ENCODE data around the gene FOXA1. TPM values are rescaled to one million over a fixed set of nuclear protein-coding genes. Genes with fewer than 3 reads are reported as not detected.

The FOXA1 gene
- total and polyA plus RNA-seq, 9 of the 15 experiments (the other 6 are each of a cell fraction or from before 2014, with no cell fraction given) = 0.20 to 3.0 (median 1.3) TPM

GRCh38 chr14:37598747-37599506 is 3.9 kb upstream of the FOXA1 start:
- H3K9me1 ChIP-seq (ENCODE audit: control insufficient read depth, insufficient read depth, low read length) = no peaks in the 10 kb centered on the region
- ChIA-PET POLR2A (no interaction called here), CTCF (ENCODE audit: low intra/inter-chr PET ratio) (no interaction called here)
- FAIRE-seq (no peak), DNase-seq (ENCODE audit: extremely low read depth in 1 of 4, low spot score in 3 of 4) (no peak), ATAC-seq (no peak)
- intact Hi-C loops (cut with micrococcal nuclease) = no loop called here
- no peaks in the 10 kb centered on the region for H3K36me3 ChIP-seq (ENCODE audit: control insufficient read depth, insufficient read depth, low read length)
- in situ Hi-C loops (cut with MboI) = loop anchor here (25.0 kb wide), 1 partner anchor 337 kb away; no protein-coding TSS in a partner anchor
- H3K4me1 ChIP-seq (replicated peaks in 1 of 2; ENCODE audit: control insufficient read depth in 2 of 2, insufficient read depth in 2 of 2, low read length in 2 of 2) = peaks cover 3 to 29% of the 10 kb centered on the region in 2 experiments; a peak in 4 of 5 replicates
- no TSS peak for BruUV-seq (replicated peaks)
- H3K9ac ChIP-seq (ENCODE audit: insufficient read depth in 1 of 2, low read depth in 2 of 2, low read length in 2 of 2) = no peak overlapping the region
- no peaks in the 10 kb centered on the region; the same call in 2 of the 3 replicates for H3K79me2 ChIP-seq (ENCODE audit: control insufficient read depth, insufficient read depth, low read length)
- H3K4me2 ChIP-seq (ENCODE audit: insufficient read depth, low read length) = no peak overlapping the region
- H2AFZ ChIP-seq (ENCODE audit: low read depth, low read length) = no peak overlapping the region
- no peaks in the 10 kb centered on the region; the same call in 1 of the 2 replicates for H3K9me3 ChIP-seq (replicated peaks; ENCODE audit: control insufficient read depth, insufficient read depth, low read depth, low read length)
- H3K4me3 ChIP-seq = no peak overlapping the region
- H3K27me3 ChIP-seq (ENCODE audit: control insufficient read depth in 2 of 2, insufficient read depth in 2 of 2, low read length in 2 of 2) = peaks cover 12 to 31% of the 10 kb centered on the region in 2 experiments; a peak in 4 of 5 replicates
- H3K27ac ChIP-seq (ENCODE audit: extremely low read depth, low read depth, low read length) = no peak overlapping the region
- WGBS (ENCODE audit: insufficient coverage, low coverage, missing lambda C conversion rate) = 59% methylated on average over 19 of the region's 36 CpGs
- H4K20me1 ChIP-seq (replicated peaks; ENCODE audit: control insufficient read depth, insufficient read depth, low read length) = no peaks in the 10 kb centered on the region
- TF ChIP-seq ZNF717 (CRISPR knock-in tag; IDR thresholded peaks at IDR 0.05) (no peak), CXXC5 (CRISPR knock-in tag; IDR thresholded peaks at IDR 0.05) (no peak), BMI1 (IDR thresholded peaks at IDR 0.05; ENCODE audit: low read length) (no peak), E4F1 (CRISPR knock-in tag; IDR thresholded peaks at IDR 0.05; ENCODE audit: borderline replicate concordance) (no peak), KDM1A (IDR thresholded peaks at IDR 0.05) (no peak), RBM22 (IDR thresholded peaks at IDR 0.05; ENCODE audit: low read depth, low read length, poor library complexity, severe bottlenecking) (no peak), MAFF (IDR thresholded peaks at IDR 0.05; ENCODE audit: low read length) (no peak)
- TF ChIP-seq, protein P1, sequence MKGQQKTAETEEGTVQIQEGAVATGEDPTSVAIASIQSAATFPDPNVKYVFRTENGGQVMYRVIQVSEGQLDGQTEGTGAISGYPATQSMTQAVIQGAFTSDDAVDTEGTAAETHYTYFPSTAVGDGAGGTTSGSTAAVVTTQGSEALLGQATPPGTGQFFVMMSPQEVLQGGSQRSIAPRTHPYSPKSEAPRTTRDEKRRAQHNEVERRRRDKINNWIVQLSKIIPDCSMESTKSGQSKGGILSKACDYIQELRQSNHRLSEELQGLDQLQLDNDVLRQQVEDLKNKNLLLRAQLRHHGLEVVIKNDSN (CRISPR knock-in tag; IDR thresholded peaks at IDR 0.05) = no peak
